Measurements from ENCODE around the gene KCNJ9.

KCNJ9 gene

DNA sequence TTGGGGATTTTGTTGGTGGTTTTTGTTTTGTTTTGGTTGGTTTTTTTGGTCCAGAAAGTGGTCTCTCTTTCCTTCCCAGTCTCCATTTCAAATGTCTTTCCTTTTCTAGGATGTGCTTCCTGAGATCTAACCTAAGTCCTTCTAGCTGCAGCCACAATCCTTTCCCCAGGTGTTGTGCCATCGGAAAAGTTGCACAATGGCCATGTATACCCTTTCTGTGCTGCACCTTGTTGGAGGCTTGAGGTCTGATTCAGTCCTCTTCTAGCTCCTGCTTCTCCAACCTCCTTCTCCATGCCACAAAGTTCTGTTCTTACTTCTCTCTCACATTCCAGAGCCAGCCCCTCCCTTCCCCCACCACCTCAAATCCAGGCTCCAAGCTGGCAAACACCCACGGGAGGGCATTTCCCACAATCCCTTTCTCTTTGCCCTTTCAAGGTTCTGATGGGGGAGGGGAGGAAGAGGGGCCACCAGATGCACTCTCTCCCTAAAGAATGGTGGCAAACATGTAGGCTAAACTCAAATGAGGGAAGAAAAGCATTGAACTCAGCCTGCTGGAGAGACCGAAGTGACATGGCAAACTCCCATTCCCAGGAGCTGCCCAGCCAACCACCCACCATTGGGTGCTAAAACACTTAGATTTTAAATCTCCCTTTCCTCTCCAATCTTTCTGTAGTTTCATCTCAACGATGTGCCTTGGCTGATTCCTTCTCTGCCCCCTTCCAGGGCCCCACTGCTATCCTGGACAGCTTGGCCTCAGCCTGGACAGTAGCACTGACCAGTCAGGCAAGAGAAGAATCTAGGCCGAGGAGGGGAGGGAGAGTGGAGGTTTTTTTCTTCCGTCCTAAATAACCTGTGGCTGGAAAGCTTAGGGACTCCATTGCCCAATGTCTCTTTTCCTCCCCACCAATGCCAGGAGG lies 14.3 kb upstream of the KCNJ9 start:
- no peak for FAIRE-seq

- FAIRE-seq: no peak
Measured at GRCh38 chr1:160068225-160068624, 13.1 kb upstream of the KCNJ9 start.

DNA sequence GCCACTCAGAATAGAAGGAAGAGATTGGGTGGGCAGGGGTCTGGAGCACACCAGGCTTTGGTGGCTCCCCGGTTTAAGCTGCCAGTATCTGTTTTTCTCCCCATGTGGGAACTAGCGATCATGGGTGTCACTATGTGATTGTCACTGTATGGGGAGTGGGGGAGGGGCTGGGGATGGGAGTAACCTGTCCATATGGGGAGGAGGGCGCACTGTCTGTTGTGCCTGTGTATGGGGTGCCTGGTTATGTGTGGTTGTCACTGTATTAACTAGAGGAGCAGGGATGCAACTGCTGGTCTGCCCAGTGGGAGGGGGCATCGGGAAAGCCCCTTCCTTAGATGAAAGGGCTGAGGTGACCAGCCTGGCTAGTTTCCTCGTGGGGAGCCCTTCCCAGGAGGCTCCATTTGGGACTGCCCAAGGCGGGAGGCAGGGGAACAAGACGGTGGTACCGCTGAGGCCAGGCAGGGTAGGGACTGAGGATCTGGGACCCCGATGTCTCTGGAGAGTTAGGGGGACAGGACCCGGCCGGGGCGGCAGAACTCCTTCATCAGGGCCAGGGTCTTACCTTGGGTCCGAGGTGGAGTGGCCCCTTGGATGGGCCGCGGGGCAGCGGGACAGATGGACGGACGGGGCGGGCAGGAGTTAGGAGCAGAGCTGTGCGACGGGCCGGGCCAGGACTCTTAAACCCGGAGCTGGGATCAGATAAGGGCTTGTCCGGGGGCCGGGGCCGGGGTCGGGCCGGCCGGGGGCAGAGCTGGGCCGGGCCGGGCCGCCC lies 11.7 kb upstream of the KCNJ9 start, which contains the start of gene KCNJ10:
Gene KCNJ10, minus strand, starts transcription at position 701 of the 772 bp plus-strand sequence. CDS start 27,628 bp downstream, outside the sequence.
- FAIRE-seq: no peak

DNA sequence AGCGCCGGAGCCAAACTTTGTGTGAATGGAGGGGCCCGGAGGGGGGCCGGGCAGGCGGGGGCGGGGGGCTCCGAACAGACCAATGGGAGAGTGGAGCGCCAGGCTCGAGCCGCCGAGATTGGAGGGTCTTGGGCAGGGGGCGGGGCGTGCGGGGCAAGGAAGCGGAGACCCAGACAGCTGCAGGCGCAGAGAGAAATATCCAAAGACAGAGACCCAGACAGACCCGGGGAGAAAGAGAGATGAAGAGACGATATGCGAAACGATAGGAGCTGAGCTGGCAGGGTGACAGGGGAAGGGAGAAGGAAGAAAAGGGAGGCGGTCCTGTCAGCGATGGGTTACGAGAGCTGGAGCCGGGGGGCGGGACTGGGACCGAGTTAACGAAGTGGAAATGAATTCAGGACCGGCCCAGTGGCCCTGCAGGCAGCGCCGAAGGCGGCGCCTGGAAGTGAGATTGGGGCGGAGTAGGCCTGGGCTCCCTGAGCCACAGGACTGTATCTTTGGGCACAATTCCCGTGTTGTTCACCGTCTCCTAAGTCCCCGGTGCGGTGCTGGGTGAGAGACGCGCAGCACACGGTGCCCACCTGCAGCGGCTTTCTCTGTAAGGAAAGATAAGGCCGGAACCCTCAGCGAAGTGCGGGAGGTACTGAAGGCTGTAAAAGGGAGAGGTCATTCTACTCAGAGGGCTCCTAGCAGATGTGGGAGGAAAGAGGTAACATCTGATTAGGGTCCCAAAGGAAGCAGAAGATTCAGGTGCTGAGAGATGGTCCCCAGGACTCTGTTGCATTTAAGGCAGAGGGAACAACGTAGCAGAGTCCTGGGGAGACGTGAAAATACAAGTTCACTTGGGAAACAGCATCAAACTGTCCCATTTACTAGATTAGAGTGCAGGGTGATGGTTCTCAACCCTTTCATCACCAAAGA lies 10.8 kb upstream of the KCNJ9 start:
- no peak for FAIRE-seq

DNA sequence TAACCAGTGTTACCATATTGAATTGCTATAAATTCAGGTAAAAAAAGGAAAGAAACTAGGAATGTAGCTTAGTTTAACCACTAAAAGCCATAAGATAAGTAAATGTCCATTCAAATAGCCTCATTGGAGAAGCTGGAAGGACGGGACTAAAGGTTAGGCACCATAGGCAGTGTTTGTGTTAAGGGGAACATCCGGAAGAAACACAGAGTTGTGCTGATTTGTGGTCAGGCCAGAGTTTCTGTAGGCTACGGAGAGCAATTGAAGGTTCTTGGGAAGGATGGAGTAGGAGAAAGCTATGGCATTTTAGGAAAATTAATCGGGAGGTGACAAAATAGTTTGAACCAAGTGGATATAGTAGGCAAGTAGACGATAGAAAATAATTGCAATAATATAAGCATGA lies 10.0 kb upstream of the KCNJ9 start:
- no peak for FAIRE-seq

DNA sequence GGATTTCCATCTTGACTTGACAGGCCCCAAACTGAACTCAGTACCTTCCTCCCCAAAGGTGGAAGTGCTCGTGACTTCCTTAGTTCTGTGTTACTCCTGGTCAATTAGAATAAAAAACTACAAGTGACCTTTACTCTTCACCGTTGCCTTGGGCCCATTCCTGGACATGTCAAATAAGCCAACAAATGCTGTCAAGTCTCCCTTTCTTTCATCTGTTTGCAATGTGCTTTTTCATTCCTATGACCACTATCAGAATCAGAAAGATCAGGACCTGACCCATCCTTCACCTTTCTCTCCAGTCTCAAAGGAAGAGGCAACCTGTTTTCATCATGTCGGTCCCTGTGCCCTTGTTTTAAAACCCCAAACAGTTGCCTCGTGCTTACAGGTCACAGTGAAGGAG lies 6.5 kb upstream of the KCNJ9 start:
- FAIRE-seq: no peak

DNA sequence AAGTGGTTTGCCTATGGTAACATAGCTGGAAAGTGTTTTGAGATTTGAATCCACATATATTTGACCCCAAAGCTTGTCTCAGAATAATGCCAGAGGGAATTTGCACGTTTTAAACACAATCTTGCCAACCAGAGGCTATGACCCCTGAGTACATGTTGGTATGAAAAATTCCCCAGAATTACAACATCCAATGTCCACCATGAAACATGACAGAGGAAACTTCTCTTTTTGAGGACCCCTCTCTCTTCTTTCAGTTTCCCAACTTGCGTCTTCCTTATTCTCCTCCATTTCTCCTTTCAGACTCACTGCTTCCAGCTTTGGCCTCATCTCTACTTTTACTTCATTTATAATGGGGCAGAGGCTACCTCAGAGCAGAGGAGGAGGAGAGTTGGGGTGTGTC lies 5.5 kb upstream of the KCNJ9 start:
- no peak for FAIRE-seq

- no peak for FAIRE-seq
Measured at GRCh38 chr1:160076295-160076694, 5.0 kb upstream of the KCNJ9 start.

DNA sequence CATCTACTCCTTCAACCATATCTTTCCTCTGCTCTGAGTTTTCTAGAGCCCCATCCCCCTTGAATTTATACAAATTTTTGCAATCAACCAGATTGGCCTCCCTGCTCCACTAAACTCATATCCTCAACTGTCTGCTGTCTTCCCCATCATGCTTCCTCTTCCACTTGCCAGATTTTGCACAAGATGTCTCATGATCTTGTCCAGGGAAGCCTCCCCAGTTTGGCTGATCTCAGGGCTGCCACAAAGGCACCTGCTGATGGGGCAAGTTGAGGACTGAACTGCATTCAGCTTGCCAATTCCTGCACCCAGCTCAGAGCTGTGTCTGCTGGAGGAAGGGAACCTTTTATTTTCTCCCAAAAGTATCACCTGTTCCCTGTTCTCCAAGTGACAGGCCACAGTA lies 3.9 kb upstream of the KCNJ9 start:
- no peak for FAIRE-seq

- no peak for FAIRE-seq
Measured at GRCh38 chr1:160078512-160079195, 2.7 kb upstream of the KCNJ9 start.

GRCh38 chr1:160079448-160079847 lies 1.9 kb upstream of the KCNJ9 start:
- FAIRE-seq: no peak

DNA sequence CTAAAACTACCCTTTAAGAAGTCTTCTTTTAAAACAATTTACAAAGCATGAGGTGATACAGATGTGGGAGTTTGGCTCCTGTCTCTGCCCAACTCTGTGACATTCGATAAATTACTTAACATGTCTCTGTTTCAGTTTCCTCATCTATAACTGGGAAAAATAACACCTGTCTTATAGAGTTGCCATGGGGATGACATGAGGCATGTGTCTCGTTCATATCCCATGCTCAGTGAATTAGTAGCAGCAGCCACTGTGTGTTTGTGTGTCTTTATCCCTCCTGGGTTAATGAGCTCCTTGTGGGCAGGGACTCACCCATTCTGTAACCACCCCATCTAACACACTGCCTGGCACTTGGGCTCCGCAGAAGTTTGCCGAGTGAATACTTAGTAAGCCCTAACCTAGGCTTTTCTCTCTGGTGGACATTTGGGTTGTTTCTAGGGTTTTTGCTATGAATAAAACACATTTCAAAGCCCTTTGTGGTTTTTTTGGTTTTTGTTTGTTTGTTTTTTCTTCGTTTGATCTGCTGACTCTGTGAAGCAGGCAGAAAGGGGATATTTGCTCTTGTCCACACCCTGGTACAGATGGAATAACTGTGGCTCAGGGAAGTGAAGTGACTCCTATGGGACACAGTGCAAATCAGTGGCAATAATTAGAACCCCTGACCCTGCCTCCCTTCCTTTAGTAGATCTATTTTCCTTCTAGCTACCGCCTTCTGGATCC lies 797 bp upstream of the KCNJ9 start:
- FAIRE-seq: no peak

DNA sequence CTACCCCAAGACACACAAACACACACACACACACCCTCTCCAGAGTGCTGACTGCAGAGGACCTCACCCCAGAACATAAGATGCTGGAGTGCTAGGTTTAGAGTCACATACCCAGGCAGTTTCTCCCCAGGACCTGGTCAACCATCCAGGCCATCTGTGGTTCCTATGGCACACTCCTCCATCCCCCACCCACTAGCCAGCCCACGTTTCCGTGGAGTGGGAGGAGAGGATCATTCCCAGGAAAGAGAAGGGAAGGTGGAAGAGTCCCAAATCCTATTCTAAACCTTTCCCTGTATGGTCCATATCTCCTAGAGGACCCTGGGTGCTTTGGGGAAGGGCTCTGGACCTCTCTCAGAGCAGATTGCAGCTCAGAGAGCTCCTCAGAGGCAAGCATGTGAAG lies 1.1 kb downstream of the KCNJ9 start:
- FAIRE-seq: no peak

DNA sequence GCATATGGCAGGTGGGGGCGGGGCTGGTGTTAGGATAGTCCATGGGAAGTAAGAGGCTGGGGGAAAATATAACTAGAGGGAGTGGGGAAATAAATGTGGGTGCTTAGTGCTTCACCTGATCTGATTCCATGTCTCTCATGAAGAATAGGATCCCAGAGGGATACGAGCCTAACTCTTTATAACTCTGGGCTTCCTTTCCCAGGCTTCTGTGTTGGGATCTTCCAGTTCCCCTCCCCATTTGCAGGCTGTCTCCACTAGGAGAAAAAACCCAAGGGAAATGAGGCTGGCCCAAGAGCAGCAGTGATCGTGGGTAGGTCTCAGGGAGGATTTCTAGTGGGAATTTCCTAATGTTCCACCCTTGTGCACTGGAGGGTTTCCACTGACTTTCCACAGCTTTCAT lies 1.6 kb downstream of the KCNJ9 start:
- no peak for FAIRE-seq

GRCh38 chr1:160083968-160084770 lies 2.8 kb downstream of the KCNJ9 start:
- FAIRE-seq: no peak

- no peak for FAIRE-seq
Measured at GRCh38 chr1:160084771-160085321, 3.5 kb downstream of the KCNJ9 start.

DNA sequence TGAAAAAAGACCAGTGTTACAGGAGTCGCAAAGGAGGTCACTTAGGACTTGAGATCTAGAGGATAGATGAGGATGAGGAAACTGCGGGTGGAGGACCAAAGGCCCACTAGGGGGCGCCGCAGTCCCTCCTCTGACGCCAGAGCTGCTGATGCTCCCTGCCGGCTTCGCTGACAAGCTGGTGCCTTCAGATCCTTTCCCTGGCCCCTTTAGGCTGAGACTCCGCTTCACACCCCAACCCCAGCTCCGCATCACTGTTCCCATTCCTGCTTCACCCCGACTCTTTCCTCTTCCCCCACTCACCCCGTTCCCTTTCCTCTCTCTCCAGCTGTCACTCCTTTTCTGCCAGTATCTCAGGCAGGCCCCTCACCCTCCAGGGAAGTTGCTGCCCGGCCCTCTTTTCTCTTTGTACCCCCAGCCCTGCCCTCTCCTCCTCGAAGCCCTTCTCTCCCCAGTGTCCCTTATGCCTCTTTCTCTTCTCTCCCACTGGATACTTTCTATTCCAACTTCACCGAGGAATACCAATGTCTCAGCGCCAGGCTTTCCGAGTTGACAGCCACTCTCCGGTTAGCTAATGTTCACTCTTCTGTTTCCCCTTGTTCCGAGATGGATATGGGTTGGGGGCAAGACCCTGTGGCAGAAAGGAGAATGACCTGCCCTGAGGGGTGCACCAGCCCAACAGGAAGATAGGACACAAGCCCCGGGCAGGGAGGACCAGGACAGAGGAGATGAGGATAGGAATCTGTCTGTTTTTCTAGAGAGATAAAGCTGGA lies 4.5 kb downstream of the KCNJ9 start:
- no peak for FAIRE-seq

DNA sequence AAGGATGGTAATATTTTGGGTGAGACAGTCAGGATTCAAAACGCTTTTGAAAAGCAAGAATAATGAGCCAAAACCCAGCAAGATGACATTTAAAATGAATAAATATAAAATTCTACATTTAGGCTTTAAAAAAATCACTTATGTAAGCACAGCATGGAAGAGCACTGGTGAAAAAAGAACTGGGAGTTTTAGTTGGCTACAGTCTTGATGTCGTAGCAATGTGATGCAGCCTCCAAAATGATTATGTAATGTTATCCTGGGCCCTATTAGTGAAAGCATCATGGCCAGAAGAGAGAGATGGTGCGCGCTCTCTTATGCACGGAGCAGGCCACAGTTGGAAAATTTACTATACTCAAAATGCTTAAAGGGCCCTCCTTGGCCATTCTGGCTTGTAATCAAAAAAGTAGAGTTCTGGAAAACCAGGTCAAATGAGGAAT lies 5.1 kb downstream of the KCNJ9 start:
- FAIRE-seq: no peak

DNA sequence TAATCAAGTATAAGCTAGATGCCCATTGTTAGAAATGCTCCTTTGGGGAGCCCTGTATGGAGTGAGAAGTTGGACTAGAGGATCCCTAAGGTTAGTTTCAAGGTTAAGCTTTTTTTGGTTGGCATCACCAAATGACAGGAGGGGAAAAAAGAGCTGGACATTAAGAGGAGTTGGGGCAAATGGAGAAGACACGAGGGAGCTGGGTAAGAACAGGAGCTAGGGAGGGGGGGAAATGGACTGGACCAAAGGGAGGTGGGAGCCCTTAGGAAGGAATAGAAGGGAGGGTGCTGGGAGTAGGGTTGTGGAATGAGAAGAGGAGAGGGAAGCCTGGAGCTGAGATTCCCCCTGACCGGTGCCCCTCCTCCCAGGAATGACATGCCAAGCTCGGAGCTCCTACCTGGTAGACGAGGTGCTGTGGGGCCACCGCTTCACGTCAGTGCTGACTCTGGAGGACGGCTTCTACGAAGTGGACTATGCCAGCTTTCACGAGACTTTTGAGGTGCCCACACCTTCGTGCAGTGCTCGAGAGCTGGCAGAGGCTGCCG lies 5.9 kb downstream of the KCNJ9 start:
- FAIRE-seq: no peak
